Testis (tissue), 3 donors: ENCODE measurements around the gene AADAT. TPM values are rescaled to one million over a fixed set of nuclear protein-coding genes. Genes with fewer than 3 reads are reported as not detected.

Source experiments
- DNase-seq: peaks from one replicate; pipeline ENCODE4 v3.0.0-alpha.2; 2019
- H3K27ac ChIP-seq, 2 donors: fragments of 200-600 bp; sonication (generic); one replicate each; pipeline ENCODE4 v1.5.1; 2019
- H3K27me3 ChIP-seq: fragments of 200-600 bp; sonication (generic); one replicate; pipeline ENCODE4 v1.5.1; 2019
- H3K36me3 ChIP-seq: fragments of 200-600 bp; sonication (generic); one replicate; pipeline ENCODE4 v1.5.1; 2017; ENCODE audit warnings: low read depth; ENCODE audit errors: missing control alignments
- H3K4me1 ChIP-seq: fragments of 200-600 bp; sonication (generic); one replicate; pipeline ENCODE4 v1.5.1; 2019
- H3K4me3 ChIP-seq, 2 donors: fragments of 200-600 bp; sonication (generic); one replicate each; pipeline ENCODE4 v1.5.1; 2017 to 2019
- H3K9me3 ChIP-seq: fragments of 200-600 bp; sonication (generic); one replicate; pipeline ENCODE4 v1.5.1; 2017
- CTCF ChIP-seq, 3 experiments: fragments of 450-650 bp in 2 of 3; fragments of 200-600 bp in 1 of 3; sonication (generic) in 1 of 3; IDR thresholded peaks; one replicate each; pipeline ENCODE4 v1.5.1; 2016 to 2019; ENCODE audit warnings: antibody characterized with exemption in 3 of 3, mild to moderate bottlenecking in 2 of 3, moderate library complexity in 1 of 3
- POLR2A ChIP-seq: fragments of 450-650 bp; IDR thresholded peaks from one replicate; pipeline ENCODE4 v1.6.1; 2017; ENCODE audit warnings: antibody characterized with exemption, mild to moderate bottlenecking, moderate library complexity
- WGBS, 2 donors: methylation state at CpG; one replicate each; pipeline ENCODE4 v1.1.5; 2018; 5-methylcytosine and 5-hydroxymethylcytosine counted together
- intact Hi-C: fragments of 100-400 bp; cut with DNase I; formaldehyde crosslinking; loops from one replicate; pipeline ENCODE4 v1.15.1; 2023; ENCODE audit warnings: low total_unique reads
- polyA plus RNA-seq: library from polyadenylated mRNA; stranded (reverse); fragments of 350-450 nt; fragmentation: Illumina TruSeq; extraction: RNeasy Lipid Tissue Mini Kit (QIAGEN cat#74804); gene quantifications from one replicate; pipeline ENCODE4 v1.2.3, GENCODE V29; 2014; ENCODE audit warnings: low read depth, low replicate concordance; ENCODE audit not compliant: insufficient read depth
- total RNA-seq, 2 donors: library from RNA; depleted of rRNA; stranded (reverse); fragments of >200 nt; gene quantifications; one replicate each; pipeline ENCODE4 v1.2.3, GENCODE V29; 2016

Gene AADAT
- total and polyA plus RNA-seq, 3 donors from 2014 or later: 9.3 to 29.4 (median 10.7) TPM

GRCh38 chr4:170035231-170035630, 54.5 kb downstream of the AADAT start:
- H3K9me3 ChIP-seq: no peaks in the 10 kb centered on the region
- TF ChIP-seq POLR2A (no peak), CTCF (IDR thresholded peaks at IDR 0.05) (no peak)
- H3K36me3 ChIP-seq: no peaks in the 10 kb centered on the region
- no peak overlapping the region for H3K4me3 ChIP-seq
- 50 to 58% methylated on average over 1 of the region's 1 CpG for WGBS, 2 donors
- no peak for DNase-seq
- intact Hi-C loops: no loop called here
- no peak overlapping the region for H3K27ac ChIP-seq
- H3K4me1 ChIP-seq: no peaks in the 10 kb centered on the region
- H3K27me3 ChIP-seq: no peaks in the 10 kb centered on the region

GRCh38 chr4:170033999-170034398, 55.8 kb downstream of the AADAT start:
- WGBS, 2 donors: 82 to 94% methylated on average over 2 of the region's 2 CpGs
- Histone ChIP-seq H3K4me3 (no peak overlapping the region), H3K27ac (no peak overlapping the region), H3K36me3 (no peaks in the 10 kb centered on the region), H3K27me3 (no peaks in the 10 kb centered on the region), H3K9me3 (no peaks in the 10 kb centered on the region), H3K4me1 (no peaks in the 10 kb centered on the region)
- no peak for TF ChIP-seq CTCF (IDR thresholded peaks at IDR 0.05)
- TF ChIP-seq POLR2A: no peak
- DNase-seq: no peak
- intact Hi-C loops: no loop called here

GRCh38 chr4:170030121-170030520, 59.6 kb downstream of the AADAT start:
- Histone ChIP-seq H3K36me3 (no peaks in the 10 kb centered on the region), H3K4me1 (no peaks in the 10 kb centered on the region), H3K4me3 (no peak overlapping the region), H3K27me3 (no peaks in the 10 kb centered on the region), H3K9me3 (no peaks in the 10 kb centered on the region), H3K27ac (no peak overlapping the region)
- TF ChIP-seq CTCF (IDR thresholded peaks at IDR 0.05) (no peak), POLR2A (no peak)
- intact Hi-C loops: no loop called here
- no peak for DNase-seq
- WGBS, 2 donors: 23 to 27% methylated on average over 1 of the region's 1 CpG

- Histone ChIP-seq H3K27ac (peak overlapping the region; percentile 87 to 88), H3K9me3 (no peaks in the 10 kb centered on the region), H3K36me3 (no peaks in the 10 kb centered on the region), H3K4me1 (no peaks in the 10 kb centered on the region), H3K27me3 (no peaks in the 10 kb centered on the region), H3K4me3 (peak overlapping the region; percentile 91 to 96)
- intact Hi-C loops: no loop called here
- TF ChIP-seq POLR2A (no peak), CTCF (IDR thresholded peaks at IDR 0.05) (no peak)
- 3 to 5% methylated on average over 19 to 37 of the region's 37 CpGs for WGBS, 2 donors
- DNase-seq: peak; percentile 96
Observed at GRCh38 chr4:170027181-170027829, 62.5 kb downstream of the AADAT start.
